Fibroblast of villous mesenchyme (primary cell): ENCODE data around the gene TRPV5. TPM values are rescaled to one million over a fixed set of nuclear protein-coding genes. Genes with fewer than 3 reads are reported as not detected.

Experiments used
- DNase-seq: peaks from one replicate; pipeline ENCODE4 v3.0.0-alpha.2; 2010; ENCODE audit warnings: low read depth
- H3K4me3 ChIP-seq: 2 replicates; pipeline ENCODE4 v1.5.1; 2011; ENCODE audit warnings: low read depth, mild to moderate bottlenecking, low read length
- CTCF ChIP-seq: IDR thresholded peaks from 2 replicates; pipeline ENCODE4 v1.5.1; 2012; ENCODE audit warnings: low read depth, mild to moderate bottlenecking, low read length; ENCODE audit not compliant: insufficient read depth
- total RNA-seq: library from RNA; depleted of rRNA; stranded (reverse); fragments of >200 nt; gene quantifications from 2 replicates; pipeline ENCODE4 v1.2.3, GENCODE V29; 2012

TRPV5 gene
- total RNA-seq, 1 donor, result not detected

DNA sequence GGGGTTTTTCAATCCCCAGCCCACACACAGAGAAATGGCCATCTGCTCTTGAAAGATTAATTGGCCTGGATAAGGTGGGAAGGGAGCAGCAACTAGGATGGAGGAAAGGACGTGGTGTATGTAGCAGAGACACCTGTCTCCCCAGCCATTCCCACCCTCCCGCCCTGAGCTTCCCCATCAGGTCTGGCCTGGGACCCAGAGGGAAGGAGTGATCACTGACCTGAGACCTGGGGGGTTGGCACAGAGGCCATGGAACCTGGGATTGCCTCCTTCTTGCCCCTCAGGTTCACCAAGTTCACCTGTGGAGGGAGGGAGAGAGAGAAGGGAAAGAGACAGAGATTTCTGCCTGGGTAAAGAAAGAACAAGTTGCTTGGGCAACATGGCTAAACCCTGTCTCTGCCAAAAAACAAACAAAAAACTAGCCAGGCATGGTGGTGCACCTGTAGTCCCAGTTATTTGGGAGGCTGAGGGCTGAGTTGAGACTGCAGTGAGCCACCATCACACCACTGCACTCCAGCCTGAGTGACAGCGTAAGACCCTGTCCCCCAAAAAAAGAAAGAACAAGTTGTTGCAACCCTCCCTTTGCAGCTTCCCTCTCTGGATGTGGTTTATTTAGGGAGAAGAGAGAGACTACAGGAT is 36.7 kb downstream of the TRPV5 start:
- DNase-seq, result no peak
- no peak for TF ChIP-seq CTCF

DNA sequence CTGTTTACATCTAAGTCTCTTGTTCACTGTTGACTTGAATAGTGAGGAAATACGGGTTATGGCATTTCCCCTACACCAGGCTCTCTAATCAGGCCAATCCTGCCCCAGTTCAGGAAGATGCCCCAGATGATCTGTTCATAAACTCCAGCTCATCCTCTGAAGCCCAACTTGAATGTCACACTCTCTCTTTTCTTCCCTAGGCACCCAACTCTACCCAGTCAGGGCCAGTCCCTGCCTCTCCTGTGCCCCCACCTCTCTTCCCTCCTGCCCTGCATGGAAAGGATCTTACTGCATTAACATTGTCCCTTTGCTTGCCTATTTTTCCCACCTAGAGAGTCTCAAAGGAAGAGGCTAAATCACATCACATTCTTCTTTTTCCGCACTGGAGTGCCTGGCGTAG is 37.4 kb downstream of the TRPV5 start:
- H3K4me3 ChIP-seq, result no peak overlapping the region
- no peak for TF ChIP-seq CTCF
- DNase-seq, result no peak

More for the DNA sequence above, 36.7 kb downstream of the TRPV5 start:
- H3K4me3 ChIP-seq, result no peak overlapping the region

DNA sequence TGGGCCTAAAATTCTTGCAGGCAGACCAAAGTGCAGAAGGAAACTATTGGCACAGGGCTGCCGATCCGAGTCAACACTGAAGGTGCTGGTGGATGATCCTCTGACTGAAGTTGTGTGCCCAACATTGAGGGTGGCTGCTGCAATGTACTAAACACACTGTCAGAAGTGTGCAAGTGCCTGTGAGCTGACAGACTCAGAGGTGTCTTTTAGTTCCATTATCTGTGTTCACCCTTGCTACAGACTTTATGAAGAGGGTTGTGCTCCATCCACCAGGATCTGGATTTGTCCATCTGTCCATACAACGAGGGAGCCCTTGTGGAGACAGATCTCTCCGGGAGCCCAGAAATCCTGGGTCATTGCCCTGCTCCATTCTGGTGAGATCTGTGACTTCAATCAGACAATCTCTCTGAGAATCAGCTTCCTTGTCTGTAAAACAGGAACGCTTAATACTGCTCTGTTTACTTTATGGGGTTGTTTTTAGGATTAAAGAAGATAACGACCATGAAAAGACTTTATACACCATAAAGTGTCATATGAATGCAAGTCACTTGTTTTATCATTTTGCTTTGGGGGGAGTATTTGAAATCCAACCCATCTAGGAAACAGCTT is 38.5 kb downstream of the TRPV5 start:
- peak; percentile 9 for DNase-seq
- no peak for TF ChIP-seq CTCF
- H3K4me3 ChIP-seq, result no peak overlapping the region

DNA sequence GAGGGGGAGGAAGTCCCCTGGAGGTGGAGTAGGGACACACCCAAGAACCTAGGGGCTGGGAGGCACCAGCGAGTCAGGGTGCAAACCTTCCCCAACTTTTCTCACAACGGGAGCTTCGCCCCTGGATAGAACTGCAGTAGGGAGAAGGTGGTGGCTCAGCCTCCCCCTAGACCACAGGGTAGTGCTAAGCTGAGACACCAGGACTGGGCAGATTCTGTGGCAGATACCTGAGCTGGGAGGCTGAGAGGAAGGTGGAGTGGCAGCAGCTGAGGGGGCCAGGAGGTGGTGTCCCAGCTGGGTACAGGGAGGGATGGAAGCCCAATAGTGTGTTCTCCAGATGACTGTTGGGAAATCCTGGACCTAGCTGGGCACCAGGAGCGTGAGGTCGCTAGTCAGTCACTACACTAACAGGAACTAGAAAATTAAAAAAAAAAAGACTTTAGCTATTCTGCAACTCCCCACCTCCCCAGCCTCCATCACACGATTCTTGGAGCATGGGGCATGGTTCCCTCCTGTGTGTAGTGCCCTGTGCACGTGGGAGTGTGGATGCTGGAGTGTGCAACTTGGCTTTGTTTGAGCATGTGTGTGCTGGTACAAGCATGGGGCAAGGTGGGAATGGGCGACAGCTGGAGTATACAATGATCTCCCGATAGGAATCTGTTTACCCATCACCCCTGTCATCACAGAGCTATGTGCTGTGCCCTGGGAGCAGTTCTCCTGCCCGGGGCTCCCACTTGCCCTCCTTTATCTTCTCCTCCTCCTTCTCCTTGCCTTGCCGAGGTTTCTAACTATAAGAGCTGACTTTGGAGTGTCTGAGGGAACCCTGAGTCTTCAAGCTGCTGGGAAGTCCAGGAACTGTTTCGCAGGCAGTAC is 39.2 kb downstream of the TRPV5 start:
- H3K4me3 ChIP-seq, result no peak overlapping the region
- TF ChIP-seq CTCF, result no peak
- DNase-seq, result no peak

- no peak for DNase-seq
- no peak overlapping the region for H3K4me3 ChIP-seq
- TF ChIP-seq CTCF, result no peak
Measured at GRCh38 chr7:142892951-142893350, 40.6 kb downstream of the TRPV5 start.

GRCh38 chr7:142891490-142892082 is 42.0 kb downstream of the TRPV5 start:
- TF ChIP-seq CTCF, result no peak
- H3K4me3 ChIP-seq, result no peak overlapping the region
- DNase-seq, result no peak
